Ovary (tissue), 9 donors: ENCODE measurements around the gene GDF10. TPM values are rescaled to one million over a fixed set of nuclear protein-coding genes. Genes with fewer than 3 reads are reported as not detected.

Source experiments
- DNase-seq, 5 donors: peaks; one replicate each; pipeline ENCODE4 v3.0.0-alpha.2; 2019 to 2020
- H3K27ac ChIP-seq, 2 donors: fragments of 200-600 bp; one replicate each; pipeline versions ENCODE4 v1.5.1 to v1.8.0; 2019 to 2022
- H3K27me3 ChIP-seq: fragments of 200-600 bp; one replicate; pipeline ENCODE4 v1.8.0; 2022
- H3K36me3 ChIP-seq: fragments of 200-600 bp; sonication (generic); one replicate; pipeline ENCODE4 v1.5.1; 2019
- H3K4me1 ChIP-seq: one replicate; pipeline ENCODE4 v1.8.1; 2013; ENCODE audit warnings: mild to moderate bottlenecking, moderate library complexity; ENCODE audit not compliant: insufficient read depth
- H3K4me3 ChIP-seq: fragments of 200-600 bp; sonication (generic); one replicate; pipeline ENCODE4 v1.5.1; 2017
- H3K9me3 ChIP-seq, 2 donors: fragments of 200-600 bp in 1 of 2; sonication (generic) in 1 of 2; one replicate each; pipeline versions ENCODE4 v1.5.1 to v1.8.1; 2013 to 2019; ENCODE audit warnings: mild to moderate bottlenecking in 1 of 2, moderate library complexity in 1 of 2
- CTCF ChIP-seq, 3 donors: fragments of 450-650 bp in 2 of 3; fragments of 200-600 bp in 1 of 3; IDR thresholded peaks; one replicate each; pipeline versions ENCODE4 v1.5.1 to v1.8.0; 2016 to 2022; ENCODE audit warnings: antibody characterized with exemption in 3 of 3, mild to moderate bottlenecking in 1 of 3
- EP300 ChIP-seq: sonication (generic); formaldehyde crosslinking; IDR thresholded peaks from one replicate; pipeline ENCODE4 v1.6.1; 2017; ENCODE audit warnings: antibody characterized with exemption
- POLR2A ChIP-seq: fragments of 450-650 bp; IDR thresholded peaks from one replicate; pipeline ENCODE4 v1.6.1; 2017; ENCODE audit warnings: antibody characterized with exemption, mild to moderate bottlenecking, moderate library complexity
- WGBS, 3 donors: extraction: QIAGEN DNeasy Blood & Tissue Kit in 1 of 3; methylation state at CpG; one replicate each; pipeline versions ENCODE4 v1.1.5 to v1.1.7; 2013 to 2017; 5-methylcytosine and 5-hydroxymethylcytosine counted together
- intact Hi-C, 4 donors: fragments of 100-400 bp; cut with DNase I; formaldehyde crosslinking; loops; one replicate each; pipeline versions ENCODE4 v1.11.0 to v1.15.1; 2022 to 2023
- polyA plus RNA-seq, 2 donors: library from polyadenylated mRNA; stranded (reverse); fragments of 200-250 nt in 1 of 2; fragments of 350-450 nt in 1 of 2; fragmentation: Illumina TruSeq in 1 of 2; extraction: RNeasy Lipid Tissue Mini Kit (QIAGEN cat#74804) in 1 of 2; gene quantifications; one replicate each; pipeline ENCODE4 v1.2.3, GENCODE V29; 2013 to 2014
- total RNA-seq, 7 donors: library from RNA; depleted of rRNA in 2 of 7; stranded (reverse); fragments of >200 nt in 2 of 7; fragmentation: NEBNext Ultra II Directional in 3 of 7; extraction: Animal tissue kit (Norgen Biotek cat#: 25700) in 3 of 7; gene quantifications; one replicate each; pipeline versions ENCODE4 v1.1.0 to v1.2.4, GENCODE V29; 2016 to 2023
- donor health status: DM: no; HTN: no; CAD: no; lungs with moderate emphysema.
- donor health status: DM: no; HTN: no; CAD: no.
- donor health status: Bipolar disorder and iron deficiency.
- donor health status: DM: yes; HTN: yes; CAD: no.
- donor health status: DM: no; HTN: no; CAD: no.
- donor health status: DM: yes; HTN: yes; CAD: no.

GDF10 gene
- total and polyA plus RNA-seq, 9 donors = 0.12 to 1.2 (median 0.53) TPM; not detected in 3

DNA sequence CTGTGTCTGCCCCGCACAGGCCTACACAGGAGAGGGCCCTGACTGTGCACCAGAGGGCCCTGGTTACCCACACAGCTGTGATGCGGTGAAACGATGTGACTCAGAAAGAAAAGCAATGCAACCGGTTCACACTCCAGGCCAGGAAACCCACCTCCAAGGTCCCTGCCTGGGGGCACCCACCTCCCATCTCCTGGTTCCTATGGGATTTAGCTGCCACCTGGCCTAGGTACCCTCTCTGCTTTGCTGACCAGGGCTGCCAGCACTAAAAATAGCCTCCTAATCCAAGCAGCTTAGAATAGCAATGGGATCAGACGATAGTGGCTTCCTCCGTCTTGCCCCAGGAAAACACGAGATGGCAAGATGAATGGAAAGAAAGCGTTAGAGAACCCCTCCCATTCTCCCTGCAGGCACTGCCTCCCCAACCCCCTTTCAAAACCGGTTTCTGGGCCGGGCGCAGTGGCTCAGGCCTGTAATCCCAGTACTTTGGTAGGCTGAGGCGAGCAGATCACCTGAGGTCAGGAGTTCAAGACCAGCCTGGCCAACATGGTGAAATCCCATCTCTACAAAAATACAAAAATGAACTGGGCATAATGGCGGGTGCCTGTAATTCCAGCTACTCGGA lies 60.5 kb downstream of the GDF10 start:
- Histone ChIP-seq H3K27me3 (no peaks in the 10 kb centered on the region), H3K27ac (no peak overlapping the region), H3K9me3 (no peaks in the 10 kb centered on the region), H3K36me3 (no peaks in the 10 kb centered on the region), H3K4me3 (no peak overlapping the region), H3K4me1 (no peaks in the 10 kb centered on the region)
- WGBS, 3 donors = 86 to 90% (median 90%) methylated on average over 14 of the region's 14 CpGs
- TF ChIP-seq EP300 (no peak), CTCF (IDR thresholded peaks at IDR 0.05) (no peak), POLR2A (no peak)
- intact Hi-C loops = no loop called here
- DNase-seq = no peak

GRCh38 chr10:47361293-47361692 lies 61.3 kb downstream of the GDF10 start:
- Histone ChIP-seq H3K27ac (no peak overlapping the region), H3K36me3 (no peaks in the 10 kb centered on the region), H3K27me3 (no peaks in the 10 kb centered on the region), H3K4me3 (no peak overlapping the region), H3K9me3 (no peaks in the 10 kb centered on the region), H3K4me1 (no peaks in the 10 kb centered on the region)
- WGBS, 3 donors = 55 to 58% (median 57%) methylated on average over 9 of the region's 9 CpGs
- DNase-seq = no peak
- intact Hi-C loops = no loop called here
- TF ChIP-seq CTCF (IDR thresholded peaks at IDR 0.05) = no peak
- TF ChIP-seq POLR2A = no peak
- no peak for TF ChIP-seq EP300

DNA sequence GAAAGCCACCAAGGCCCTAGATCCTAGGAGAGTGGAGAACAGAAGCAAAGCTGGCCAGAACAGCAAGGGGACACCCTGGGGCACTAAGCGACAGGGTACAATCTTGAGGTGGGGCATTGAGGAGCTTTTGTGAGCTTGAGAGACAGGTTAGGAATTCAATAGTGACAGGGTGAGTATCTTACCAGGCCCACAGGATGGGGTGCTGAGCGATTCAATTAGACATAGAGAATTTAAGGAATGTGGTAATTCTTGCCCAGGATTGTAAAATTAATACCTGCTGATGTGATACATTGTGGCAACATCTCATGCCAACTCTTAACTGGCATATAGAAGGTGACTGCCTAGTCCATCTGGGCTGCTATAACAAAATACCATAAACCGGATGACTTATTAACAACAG lies 62.2 kb downstream of the GDF10 start:
- intact Hi-C loops = no loop called here
- TF ChIP-seq POLR2A (no peak), CTCF (IDR thresholded peaks at IDR 0.05) (no peak), EP300 (no peak)
- no peak for DNase-seq
- Histone ChIP-seq H3K36me3 (no peaks in the 10 kb centered on the region), H3K27me3 (no peaks in the 10 kb centered on the region), H3K9me3 (no peaks in the 10 kb centered on the region), H3K4me1 (no peaks in the 10 kb centered on the region), H3K4me3 (no peak overlapping the region), H3K27ac (no peak overlapping the region)
- WGBS, 3 donors = 79 to 91% (median 91%) methylated on average over 3 of the region's 3 CpGs

Other genes starting within 250 kb of the GDF10 start
- gene GDF2, start 22.3 kb downstream of the GDF10 start, total RNA-seq = not detected
- gene GDF2, start 22.3 kb downstream of the GDF10 start, polyA plus RNA-seq = not detected
- gene RBP3, start 48.2 kb downstream of the GDF10 start, total RNA-seq = not detected
- not detected for gene RBP3, start 48.2 kb downstream of the GDF10 start, polyA plus RNA-seq
- gene ZNF488, start 84.1 kb downstream of the GDF10 start, total RNA-seq = under 1 TPM; 0.15 to 0.57 (median 0.20) TPM
- gene ZNF488, start 84.1 kb downstream of the GDF10 start, polyA plus RNA-seq = under 1 TPM; 0.34 to 0.42 TPM
- gene ANXA8, start 183.9 kb downstream of the GDF10 start, total RNA-seq = 10 to 100 TPM in 1 of 7 donors, 1 to 10 TPM in 4, under 1 TPM in 2; 0.63 to 20.2 (median 1.6) TPM
- gene ANXA8, start 183.9 kb downstream of the GDF10 start, polyA plus RNA-seq = 1 to 10 TPM; 1.2 to 3.0 TPM
- gene FAM25G, start 191.5 kb downstream of the GDF10 start, total RNA-seq = not detected
- gene FAM25G, start 191.5 kb downstream of the GDF10 start, polyA plus RNA-seq = not detected
- gene AGAP9, start 223.4 kb downstream of the GDF10 start, total RNA-seq = 10 to 100 TPM in 2 of 7 donors, 1 to 10 TPM in 5; 1.3 to 11.3 (median 9.3) TPM
- gene AGAP9, start 223.4 kb downstream of the GDF10 start, polyA plus RNA-seq = 1 to 10 TPM; 5.0 to 6.9 TPM